H4 (cell line): Measurements from ENCODE around the gene HTR3E. TPM values are rescaled to one million over a fixed set of nuclear protein-coding genes. Genes with fewer than 3 reads are reported as not detected.

Experiments used
- DNase-seq: peaks from one replicate; pipeline ENCODE4 v3.0.0-alpha.2; 2015; ENCODE audit warnings: low spot score
- total RNA-seq: library from RNA; depleted of rRNA; stranded (reverse); fragments of >200 nt; shearing (Covaris generic); gene quantifications from 2 replicates; pipeline ENCODE4 v1.2.3, GENCODE V29; 2014; rRNA removed

The HTR3E gene
- total RNA-seq, 1 experiment from 2014 or later: not detected

- DNase-seq: no peak
Measured at GRCh38 chr3:184155644-184156521, 59.0 kb downstream of the HTR3E start.

- no peak for DNase-seq
Measured at GRCh38 chr3:184156522-184156955, 59.7 kb downstream of the HTR3E start.

Other genes starting within 250 kb of the HTR3E start
- gene PARL, start 212.2 kb upstream of the HTR3E start, total RNA-seq: 82.1 and 88.7 TPM in 2 replicates
- 8.3 and 10.6 TPM in 2 replicates for gene ABCC5, start 79.2 kb upstream of the HTR3E start, total RNA-seq
- gene HTR3D, start 65.3 kb upstream of the HTR3E start, total RNA-seq: not detected in 2 replicates
- gene HTR3C, start 44.0 kb upstream of the HTR3E start, total RNA-seq: not detected in 2 replicates
- gene EIF2B5, start 38.3 kb downstream of the HTR3E start, total RNA-seq: 60.7 and 70.1 TPM in 2 replicates
- 15.8 and 17.6 TPM in 2 replicates for gene DVL3, start 58.3 kb downstream of the HTR3E start, total RNA-seq
- gene AP2M1, start 77.8 kb downstream of the HTR3E start, total RNA-seq: 766 and 810 TPM in 2 replicates
- gene ABCF3, start 89.1 kb downstream of the HTR3E start, total RNA-seq: 18.5 and 36.8 TPM in 2 replicates
- gene VWA5B2, start 132.5 kb downstream of the HTR3E start, total RNA-seq: not detected in 2 replicates
- gene ALG3, start 151.9 kb downstream of the HTR3E start, total RNA-seq: 98.6 and 110 TPM in 2 replicates
- 19.5 and 21.6 TPM in 2 replicates for gene EEF1AKMT4, start 152.6 kb downstream of the HTR3E start, total RNA-seq
- gene CAMK2N2, start 164.5 kb downstream of the HTR3E start, total RNA-seq: 0.47 and 1.6 TPM in 2 replicates
- gene ECE2, start 179.0 kb downstream of the HTR3E start, total RNA-seq: not detected in 2 replicates
- gene PSMD2, start 202.2 kb downstream of the HTR3E start, total RNA-seq: 691 and 864 TPM in 2 replicates
- 216 and 235 TPM in 2 replicates for gene EIF4G1, start 217.5 kb downstream of the HTR3E start, total RNA-seq
- 18.4 and 22.2 TPM in 2 replicates for gene FAM131A, start 240.5 kb downstream of the HTR3E start, total RNA-seq